WTC11 (cell line): Measurements from ENCODE around the gene DMD.

Source experiments
- CREB1 ChIP-seq: sonication (generic); formaldehyde crosslinking; IDR thresholded peaks from 2 replicates; pipeline ENCODE4 v1.8.0; 2023; ENCODE audit warnings: mild to moderate bottlenecking, missing genetic modification reagents
- SP1 ChIP-seq: sonication (generic); formaldehyde crosslinking; conservative IDR thresholded peaks from 2 replicates; pipeline ENCODE4 v1.8.1; 2022; ENCODE audit warnings: missing genetic modification reagents
- TP53 ChIP-seq: sonication (generic); formaldehyde crosslinking; IDR thresholded peaks from 2 replicates; pipeline ENCODE4 v1.8.1; 2023; ENCODE audit warnings: mild to moderate bottlenecking, missing genetic modification reagents
- TF ChIP-seq, protein P1 (sequence below): sonication (generic); formaldehyde crosslinking; IDR thresholded peaks from 2 replicates; pipeline ENCODE4 v1.8.1; 2023; ENCODE audit warnings: mild to moderate bottlenecking, missing genetic modification reagents, moderate library complexity
- TF ChIP-seq, protein P2 (sequence below): fragments of 200-600 bp; IDR thresholded peaks from 2 replicates; pipeline ENCODE4 v1.8.0; 2022; ENCODE audit warnings: antibody characterized with exemption
- TF ChIP-seq, protein P3 (sequence below): sonication (generic); formaldehyde crosslinking; IDR thresholded peaks from 2 replicates; pipeline ENCODE4 v1.8.0; 2022; ENCODE audit warnings: mild to moderate bottlenecking, missing genetic modification reagents
- TF ChIP-seq, protein P4 (sequence below): sonication (generic); formaldehyde crosslinking; conservative IDR thresholded peaks from 2 replicates; pipeline ENCODE4 v1.8.1; 2022; ENCODE audit warnings: mild to moderate bottlenecking, missing genetic modification reagents

GRCh38 chrX:31236231-31236630, 1975.1 kb downstream of the DMD start:
- TF ChIP-seq TP53 (CRISPR knock-in tag) (no peak), CREB1 (CRISPR knock-in tag) (no peak), SP1 (CRISPR knock-in tag) (no peak)
- TF ChIP-seq, protein P1, sequence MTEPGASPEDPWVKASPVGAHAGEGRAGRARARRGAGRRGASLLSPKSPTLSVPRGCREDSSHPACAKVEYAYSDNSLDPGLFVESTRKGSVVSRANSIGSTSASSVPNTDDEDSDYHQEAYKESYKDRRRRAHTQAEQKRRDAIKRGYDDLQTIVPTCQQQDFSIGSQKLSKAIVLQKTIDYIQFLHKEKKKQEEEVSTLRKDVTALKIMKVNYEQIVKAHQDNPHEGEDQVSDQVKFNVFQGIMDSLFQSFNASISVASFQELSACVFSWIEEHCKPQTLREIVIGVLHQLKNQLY (CRISPR knock-in tag) = no peak
- TF ChIP-seq, protein P2, sequence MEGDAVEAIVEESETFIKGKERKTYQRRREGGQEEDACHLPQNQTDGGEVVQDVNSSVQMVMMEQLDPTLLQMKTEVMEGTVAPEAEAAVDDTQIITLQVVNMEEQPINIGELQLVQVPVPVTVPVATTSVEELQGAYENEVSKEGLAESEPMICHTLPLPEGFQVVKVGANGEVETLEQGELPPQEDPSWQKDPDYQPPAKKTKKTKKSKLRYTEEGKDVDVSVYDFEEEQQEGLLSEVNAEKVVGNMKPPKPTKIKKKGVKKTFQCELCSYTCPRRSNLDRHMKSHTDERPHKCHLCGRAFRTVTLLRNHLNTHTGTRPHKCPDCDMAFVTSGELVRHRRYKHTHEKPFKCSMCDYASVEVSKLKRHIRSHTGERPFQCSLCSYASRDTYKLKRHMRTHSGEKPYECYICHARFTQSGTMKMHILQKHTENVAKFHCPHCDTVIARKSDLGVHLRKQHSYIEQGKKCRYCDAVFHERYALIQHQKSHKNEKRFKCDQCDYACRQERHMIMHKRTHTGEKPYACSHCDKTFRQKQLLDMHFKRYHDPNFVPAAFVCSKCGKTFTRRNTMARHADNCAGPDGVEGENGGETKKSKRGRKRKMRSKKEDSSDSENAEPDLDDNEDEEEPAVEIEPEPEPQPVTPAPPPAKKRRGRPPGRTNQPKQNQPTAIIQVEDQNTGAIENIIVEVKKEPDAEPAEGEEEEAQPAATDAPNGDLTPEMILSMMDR = no peak
- TF ChIP-seq, protein P3, sequence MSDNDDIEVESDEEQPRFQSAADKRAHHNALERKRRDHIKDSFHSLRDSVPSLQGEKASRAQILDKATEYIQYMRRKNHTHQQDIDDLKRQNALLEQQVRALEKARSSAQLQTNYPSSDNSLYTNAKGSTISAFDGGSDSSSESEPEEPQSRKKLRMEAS (CRISPR knock-in tag) = no peak
- TF ChIP-seq, protein P4, sequence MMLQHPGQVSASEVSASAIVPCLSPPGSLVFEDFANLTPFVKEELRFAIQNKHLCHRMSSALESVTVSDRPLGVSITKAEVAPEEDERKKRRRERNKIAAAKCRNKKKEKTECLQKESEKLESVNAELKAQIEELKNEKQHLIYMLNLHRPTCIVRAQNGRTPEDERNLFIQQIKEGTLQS = no peak
